ENCODE results near the gene KMT2E. TPM values are rescaled to one million over a fixed set of nuclear protein-coding genes. Genes with fewer than 3 reads are reported as not detected.

KMT2E gene
- total RNA-seq, 1 experiment from 2014 or later: 38.2 TPM

GRCh38 chr7:104966022-104966421, 48.0 kb upstream of the KMT2E start:
- Histone ChIP-seq H3K23me2 (ENCODE audit: insufficient read length, low read depth, low read length, poor library complexity, severe bottlenecking) (no peaks in the 10 kb centered on the region), H3K14ac (ENCODE audit: insufficient read depth, low read length) (no peak overlapping the region), H3K4me2 (ENCODE audit: insufficient read depth, insufficient read length, low read length) (no peak overlapping the region), H2BK5ac (ENCODE audit: insufficient read length, low read length) (no peak overlapping the region), H3T11ph (ENCODE audit: low read length) (no peak overlapping the region), H3K9ac (ENCODE audit: extremely low read depth, insufficient read length, low read length) (no peak overlapping the region), H4K5ac (ENCODE audit: insufficient read length, low read depth, low read length) (no peak overlapping the region), H3K9me3 (ENCODE audit: control insufficient read depth, low read depth, low read length) (no peaks in the 10 kb centered on the region), H2AFZ (ENCODE audit: low read length) (no peak overlapping the region), H3K4ac (ENCODE audit: low read depth, low read length) (no peak overlapping the region), H2BK12ac (ENCODE audit: insufficient read length, low read depth, low read length) (no peak overlapping the region), H4K91ac (ENCODE audit: insufficient read length, low read depth, low read length) (no peak overlapping the region), H3K79me2 (ENCODE audit: insufficient read depth, low read length) (no peaks in the 10 kb centered on the region), H2BK15ac (ENCODE audit: low read depth, low read length) (no peak overlapping the region), H4K8ac (replicated peaks; ENCODE audit: insufficient read length, low read depth, low read length) (no peak overlapping the region), H3K27ac (ENCODE audit: insufficient read length, low read depth, low read length) (no peak overlapping the region), H3K27me3 (ENCODE audit: insufficient read depth, low read length) (no peaks in the 10 kb centered on the region), H4K20me1 (ENCODE audit: control insufficient read depth, insufficient read depth, insufficient read length) (no peaks in the 10 kb centered on the region), H2BK120ac (ENCODE audit: low read depth, low read length, poor library complexity, severe bottlenecking) (no peak overlapping the region), H3K4me1 (ENCODE audit: insufficient read depth, low read length) (no peaks in the 10 kb centered on the region), H3K56ac (ENCODE audit: insufficient read length, low read depth, low read length) (no peak overlapping the region), H3K79me1 (ENCODE audit: insufficient read depth, low read depth, low read length, poor library complexity, severe bottlenecking) (no peaks in the 10 kb centered on the region), H3K18ac (ENCODE audit: insufficient read length, low read depth, low read length) (no peak overlapping the region), H3K23ac (ENCODE audit: insufficient read length, low read depth, low read length) (no peak overlapping the region), H2AK5ac (ENCODE audit: insufficient read length, low read length) (no peak overlapping the region), H2BK20ac (ENCODE audit: low read depth, low read length, poor library complexity, severe bottlenecking) (no peak overlapping the region)
- Mint-ChIP-seq H3K27me3 (ENCODE audit: low read depth) (no peaks in the 10 kb centered on the region), H3K36me3 (ENCODE audit: insufficient read depth in 1 of 3, low read depth in 3 of 3) (peaks cover 0 to 7% (median 4%) of the 10 kb centered on the region in 3 experiments; a peak in 4 of 7 replicates), H3K27ac (no peak overlapping the region), H3K4me3 (no peak overlapping the region), H3K4me1 (0 out of 4 replicates have a peak, but pooled peaks cover 0 to 4% of the 10 kb centered on the region in 2 experiments), H3K9me3 (peaks cover 7% of the 10 kb centered on the region in 2 experiments; a peak in 4 of 5 replicates)
- TF ChIP-seq CTCF (conservative IDR thresholded peaks at IDR 0.05): no peak
- no CpG with 5 or more reads among the region's 2 CpGs for WGBS (ENCODE audit: extremely low coverage, insufficient read length, low lambda C conversion rate)
- DNase-seq: no peak
